Adrenal gland (tissue), 12 donors: Measurements from ENCODE around the gene HACD3. TPM values are rescaled to one million over a fixed set of nuclear protein-coding genes. Genes with fewer than 3 reads are reported as not detected.

Experiments used
- DNase-seq, 7 donors: peaks; one replicate each; pipeline ENCODE4 v3.0.0-alpha.2; 2019 to 2020
- H3K27ac ChIP-seq, 5 donors: fragments of 200-600 bp; sonication (generic) in 4 of 5; 1 replicate in 3 of 5; 2 replicates in 2 of 5; pipeline versions ENCODE4 v1.5.1 to v1.8.0; 2016 to 2020; ENCODE audit warnings: mild to moderate bottlenecking in 1 of 5
- H3K27me3 ChIP-seq: fragments of 200-600 bp; 2 replicates; pipeline ENCODE4 v1.8.0; 2021
- H3K36me3 ChIP-seq, 2 donors: fragments of 200-600 bp; replicated peaks in 1 of 2; 1 replicate in 1 of 2; 2 replicates in 1 of 2; pipeline versions ENCODE4 v1.5.1 to v1.8.0; 2018 to 2022
- H3K4me1 ChIP-seq, 2 donors: fragments of 200-600 bp; replicated peaks in 1 of 2; 1 replicate in 1 of 2; 2 replicates in 1 of 2; pipeline versions ENCODE4 v1.5.1 to v1.8.0; 2018 to 2021
- H3K4me3 ChIP-seq, 4 donors: fragments of 200-600 bp; sonication (generic) in 3 of 4; one replicate each; pipeline ENCODE4 v1.5.1; 2016 to 2018
- H3K9me3 ChIP-seq, 3 donors: fragments of 200-600 bp; sonication (generic) in 1 of 3; replicated peaks in 1 of 3; 1 replicate in 2 of 3; 2 replicates in 1 of 3; pipeline versions ENCODE4 v1.5.1 to v1.8.0; 2016 to 2021
- POLR2A ChIP-seq, 2 donors: fragments of 450-650 bp; IDR thresholded peaks; one replicate each; pipeline ENCODE4 v1.6.1; 2017; ENCODE audit warnings: antibody characterized with exemption in 2 of 2, mild to moderate bottlenecking in 2 of 2, moderate library complexity in 1 of 2
- WGBS, 4 donors: extraction: QIAGEN DNeasy Blood & Tissue Kit in 2 of 4; methylation state at CpG; one replicate each; pipeline versions ENCODE4 v1.1.5 to v1.1.7; 2013 to 2017; 5-methylcytosine and 5-hydroxymethylcytosine counted together
- intact Hi-C, 2 donors: fragments of 100-400 bp; cut with DNase I; formaldehyde crosslinking; loops; one replicate each; pipeline versions ENCODE4 v1.14.1 to v1.15.0; 2022 to 2023
- polyA plus RNA-seq, 3 donors: library from polyadenylated mRNA; stranded (reverse); fragments of 200-250 nt in 2 of 3; fragments of 350-450 nt in 1 of 3; fragmentation: Illumina TruSeq in 1 of 3; extraction: RNeasy Lipid Tissue Mini Kit (QIAGEN cat#74804) in 1 of 3; gene quantifications; one replicate each; pipeline ENCODE4 v1.2.3, GENCODE V29; 2013 to 2014
- total RNA-seq, 9 donors: library from RNA; depleted of rRNA in 4 of 9; stranded (reverse); fragments of >200 nt in 4 of 9; fragments of 120-200 nt in 1 of 9; fragmentation: NEBNext Ultra II Directional in 1 of 9; extraction: Animal tissue kit (Norgen Biotek cat#: 25700) in 1 of 9; gene quantifications; one replicate each; pipeline versions ENCODE4 v1.1.0 to v1.2.4, GENCODE V29; 2013 to 2023
- TF ChIP-seq, protein P1 (sequence below), 6 experiments: fragments of 450-650 bp in 4 of 6; fragments of 200-600 bp in 2 of 6; sonication (generic) in 1 of 6; IDR thresholded peaks; 1 replicate in 5 of 6; 2 replicates in 1 of 6; pipeline versions ENCODE4 v1.5.1 to v1.8.0; 2016 to 2021; ENCODE audit warnings: antibody characterized with exemption in 6 of 6, mild to moderate bottlenecking in 2 of 6, moderate library complexity in 1 of 6
- donor health status: healthy with polysubstance abuse.
- donor health status: Bipolar disorder and iron deficiency.
- donor health status: DM: yes; HTN: yes; CAD: no.
- donor health status: DM: no; HTN: no; CAD: no.
- donor health status: DM: no; HTN: no; CAD: no.
- donor health status: DM: yes; HTN: yes; CAD: no.

HACD3 gene
- total and polyA plus RNA-seq, 12 donors: 13.8 to 284 (median 119) TPM

- Histone ChIP-seq H3K4me3 (no peak overlapping the region), H3K9me3 (no peaks in the 10 kb centered on the region), H3K4me1 (no peaks in the 10 kb centered on the region), H3K27ac (no peak overlapping the region), H3K36me3 (peaks cover 0 to 37% of the 10 kb centered on the region in 2 donors), H3K27me3 (no peaks in the 10 kb centered on the region)
- WGBS, 4 donors: 85 to 90% (median 87%) methylated on average over 3 of the region's 3 CpGs
- TF ChIP-seq POLR2A (IDR thresholded peaks at IDR 0.05): no peak
- TF ChIP-seq, protein P1, sequence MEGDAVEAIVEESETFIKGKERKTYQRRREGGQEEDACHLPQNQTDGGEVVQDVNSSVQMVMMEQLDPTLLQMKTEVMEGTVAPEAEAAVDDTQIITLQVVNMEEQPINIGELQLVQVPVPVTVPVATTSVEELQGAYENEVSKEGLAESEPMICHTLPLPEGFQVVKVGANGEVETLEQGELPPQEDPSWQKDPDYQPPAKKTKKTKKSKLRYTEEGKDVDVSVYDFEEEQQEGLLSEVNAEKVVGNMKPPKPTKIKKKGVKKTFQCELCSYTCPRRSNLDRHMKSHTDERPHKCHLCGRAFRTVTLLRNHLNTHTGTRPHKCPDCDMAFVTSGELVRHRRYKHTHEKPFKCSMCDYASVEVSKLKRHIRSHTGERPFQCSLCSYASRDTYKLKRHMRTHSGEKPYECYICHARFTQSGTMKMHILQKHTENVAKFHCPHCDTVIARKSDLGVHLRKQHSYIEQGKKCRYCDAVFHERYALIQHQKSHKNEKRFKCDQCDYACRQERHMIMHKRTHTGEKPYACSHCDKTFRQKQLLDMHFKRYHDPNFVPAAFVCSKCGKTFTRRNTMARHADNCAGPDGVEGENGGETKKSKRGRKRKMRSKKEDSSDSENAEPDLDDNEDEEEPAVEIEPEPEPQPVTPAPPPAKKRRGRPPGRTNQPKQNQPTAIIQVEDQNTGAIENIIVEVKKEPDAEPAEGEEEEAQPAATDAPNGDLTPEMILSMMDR (IDR thresholded peaks at IDR 0.05): no peak
- DNase-seq: no peak
- intact Hi-C loops: no loop called here
Measured at GRCh38 chr15:65569728-65570127, 39.5 kb downstream of the HACD3 start.

- TF ChIP-seq, protein P1 (IDR thresholded peaks at IDR 0.05): no peak
- no peak for TF ChIP-seq POLR2A (IDR thresholded peaks at IDR 0.05)
- no peak for DNase-seq
- Histone ChIP-seq H3K4me1 (peaks cover 4 to 9% of the 10 kb centered on the region in 2 donors), H3K27me3 (no peaks in the 10 kb centered on the region), H3K36me3 (peaks cover 0 to 23% of the 10 kb centered on the region in 2 donors), H3K4me3 (no peak overlapping the region), H3K27ac (no peak overlapping the region), H3K9me3 (no peaks in the 10 kb centered on the region)
- intact Hi-C loops: no loop called here
- 79 to 85% (median 84%) methylated on average over 2 of the region's 2 CpGs for WGBS, 4 donors
Measured at GRCh38 chr15:65571971-65572370, 41.7 kb downstream of the HACD3 start.

DNA sequence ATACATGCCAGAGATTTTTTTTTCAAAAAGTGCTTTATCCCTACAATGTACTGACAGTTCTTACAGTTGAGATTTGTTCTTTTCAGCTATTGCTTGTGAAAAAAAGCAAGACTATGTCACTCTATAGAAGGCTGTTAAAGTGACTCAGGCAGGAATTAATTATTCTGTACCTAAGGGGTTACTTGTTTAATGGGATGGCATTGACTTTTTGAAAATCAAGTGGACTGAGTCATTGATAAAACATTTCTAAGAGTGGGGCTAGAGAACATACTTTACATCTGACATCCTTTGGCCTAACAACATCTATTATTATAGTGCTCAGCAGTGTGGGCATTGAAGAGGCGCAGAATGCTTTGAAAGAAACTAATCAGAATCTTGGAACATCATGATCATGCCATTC, 46.4 kb downstream of the HACD3 start:
- Histone ChIP-seq H3K4me1 (peaks cover 13 to 42% of the 10 kb centered on the region in 2 donors), H3K27me3 (no peaks in the 10 kb centered on the region), H3K4me3 (no peak overlapping the region), H3K9me3 (no peaks in the 10 kb centered on the region), H3K27ac (peak overlapping the region in 3 of 5 donors; percentile 32 to 46 (median 40)), H3K36me3 (peaks cover 0 to 22% of the 10 kb centered on the region in 2 donors)
- intact Hi-C loops: no loop called here
- no peak for DNase-seq
- TF ChIP-seq POLR2A (IDR thresholded peaks at IDR 0.05): no peak
- TF ChIP-seq, protein P1 (IDR thresholded peaks at IDR 0.05): no peak
- 77 to 100% (median 87%) methylated on average over 1 of the region's 1 CpG for WGBS, 4 donors

DNA sequence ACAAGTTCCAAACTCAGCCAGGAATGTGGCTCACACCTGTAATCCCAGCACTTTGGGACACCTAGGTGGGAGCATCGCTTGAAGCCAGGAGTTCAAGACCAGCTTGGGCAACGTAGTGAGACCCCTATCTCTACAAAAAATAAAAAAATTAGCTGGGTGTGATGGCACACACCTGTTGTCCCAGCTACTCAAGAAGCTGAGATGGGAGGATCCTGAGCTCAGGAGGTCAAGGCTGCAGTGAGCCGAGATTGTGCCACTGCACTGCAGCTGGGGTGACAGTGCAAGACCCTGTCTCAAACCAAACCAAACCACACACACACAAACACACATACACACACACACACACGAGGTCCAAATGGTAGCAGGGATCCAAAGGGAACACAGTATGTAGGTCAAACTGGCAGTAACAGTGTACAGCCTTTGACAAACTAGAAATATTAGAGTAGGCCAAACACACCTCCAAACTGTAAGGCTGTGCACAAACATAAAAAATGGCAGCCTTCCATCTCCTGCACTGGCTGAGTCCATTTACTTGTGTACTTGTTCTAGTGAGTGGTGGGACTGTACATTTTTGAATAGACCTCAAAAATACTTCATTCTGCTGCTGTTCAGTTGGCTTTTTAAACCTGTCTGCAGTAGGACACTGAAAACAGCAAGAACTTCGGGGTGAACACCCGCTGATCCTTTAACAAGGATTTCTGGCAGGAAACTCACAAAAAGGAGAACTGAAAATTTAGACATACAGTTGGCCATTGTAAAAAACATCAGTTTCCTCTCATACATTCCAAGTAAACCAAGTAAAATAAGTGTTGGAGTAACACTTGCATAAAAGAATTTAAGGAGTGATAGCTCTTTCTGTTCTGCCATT, 47.1 kb downstream of the HACD3 start:
- Histone ChIP-seq H3K27me3 (no peaks in the 10 kb centered on the region), H3K9me3 (no peaks in the 10 kb centered on the region), H3K27ac (peak overlapping the region in 2 of 5 donors; percentile 32 to 42), H3K36me3 (peaks cover 0 to 29% of the 10 kb centered on the region in 2 donors), H3K4me3 (no peak overlapping the region), H3K4me1 (peaks cover 13 to 42% of the 10 kb centered on the region in 2 donors)
- no peak for DNase-seq
- intact Hi-C loops: no loop called here
- WGBS, 4 donors: 62 to 72% (median 69%) methylated on average over 6 of the region's 6 CpGs
- no peak for TF ChIP-seq POLR2A (IDR thresholded peaks at IDR 0.05)
- TF ChIP-seq, protein P1 (IDR thresholded peaks at IDR 0.05): no peak
